NOMO-1 (cell line): ENCODE measurements around the gene EWSR1.

Source experiments
- DNase-seq, 2 experiments: peaks; one replicate each; lab custom pipeline; 2025; ENCODE audit not compliant: unreplicated experiment in 2 of 2; lab: John Stamatoyannopoulos, UW

Gene EWSR1

DNA sequence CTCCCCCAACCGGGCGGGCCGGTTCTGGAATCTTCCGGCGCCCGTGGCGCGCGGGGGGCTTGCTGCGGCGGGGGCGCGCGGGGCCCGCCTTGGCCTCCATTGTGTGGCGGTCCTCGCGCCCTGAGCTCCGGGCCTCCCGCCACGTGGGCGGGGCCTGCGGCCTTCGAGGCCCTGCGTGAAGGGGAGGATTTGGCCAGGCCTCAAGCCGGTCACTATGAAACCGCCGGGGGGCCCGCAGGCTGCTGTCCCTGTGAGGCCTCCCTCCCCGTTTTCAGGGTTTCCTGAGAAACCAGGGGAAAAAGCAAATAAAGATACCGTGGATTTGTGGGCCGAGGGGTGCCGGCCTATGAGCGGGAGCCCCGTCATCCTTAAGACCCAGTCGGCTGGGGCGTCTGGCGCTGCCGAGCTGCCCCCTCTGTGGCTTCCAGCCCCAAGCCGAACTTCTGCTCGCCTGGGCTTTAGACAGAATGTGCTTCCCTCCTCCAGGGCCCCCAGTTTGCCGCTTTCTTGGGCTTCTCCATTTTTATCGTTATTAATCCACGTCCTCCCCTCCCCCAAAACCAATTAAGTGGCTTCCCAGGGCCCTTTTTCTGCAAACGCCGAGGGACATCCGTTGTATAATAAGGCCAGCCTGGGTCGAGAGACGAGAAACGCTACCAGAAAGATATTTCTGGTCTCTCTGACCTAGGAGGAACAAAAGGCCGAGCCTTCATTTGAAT, 602 bp downstream of the EWSR1 start:
- DNase-seq = peak; percentile 25 to 31

GRCh38 chr22:29269230-29269604, 1.1 kb downstream of the EWSR1 start:
- DNase-seq = peak in 1 of 2 experiments; percentile 26

DNA sequence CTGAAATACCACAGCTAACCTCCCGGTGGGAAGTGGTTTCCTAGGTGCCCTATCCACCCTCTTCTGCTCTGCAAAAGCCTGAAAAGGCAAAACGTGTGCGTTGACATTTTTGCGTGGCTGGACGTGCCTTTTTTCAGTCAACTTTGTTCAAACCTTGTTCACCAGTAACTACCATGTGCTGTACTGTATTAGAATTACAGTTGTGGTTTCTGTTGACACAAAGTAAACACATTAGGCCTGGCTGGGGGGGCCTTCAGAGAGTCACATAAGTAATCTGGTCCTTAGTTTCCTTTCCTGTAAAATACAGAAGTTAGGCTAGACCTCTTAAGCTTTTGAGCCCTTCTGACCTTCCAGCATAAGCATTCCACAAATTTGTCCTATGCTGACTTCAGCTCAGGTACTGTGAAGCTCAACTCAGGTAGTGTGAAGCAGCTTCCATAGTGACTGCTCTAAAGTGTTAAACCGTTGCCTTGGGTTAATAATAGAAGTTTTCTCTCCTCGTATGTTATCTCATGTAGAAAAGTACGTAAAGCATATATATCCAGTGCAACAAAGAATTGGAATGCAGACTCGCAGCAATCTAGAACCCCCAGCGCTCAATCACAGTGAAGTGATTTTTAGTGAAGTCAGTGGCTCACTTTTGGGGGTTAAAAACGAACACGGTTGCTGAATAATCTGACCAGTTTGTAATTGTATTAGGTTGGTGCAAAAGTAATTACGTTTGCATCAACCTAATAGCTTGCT, 1.8 kb downstream of the EWSR1 start:
- peak in 1 of 2 experiments; percentile 47 for DNase-seq

DNA sequence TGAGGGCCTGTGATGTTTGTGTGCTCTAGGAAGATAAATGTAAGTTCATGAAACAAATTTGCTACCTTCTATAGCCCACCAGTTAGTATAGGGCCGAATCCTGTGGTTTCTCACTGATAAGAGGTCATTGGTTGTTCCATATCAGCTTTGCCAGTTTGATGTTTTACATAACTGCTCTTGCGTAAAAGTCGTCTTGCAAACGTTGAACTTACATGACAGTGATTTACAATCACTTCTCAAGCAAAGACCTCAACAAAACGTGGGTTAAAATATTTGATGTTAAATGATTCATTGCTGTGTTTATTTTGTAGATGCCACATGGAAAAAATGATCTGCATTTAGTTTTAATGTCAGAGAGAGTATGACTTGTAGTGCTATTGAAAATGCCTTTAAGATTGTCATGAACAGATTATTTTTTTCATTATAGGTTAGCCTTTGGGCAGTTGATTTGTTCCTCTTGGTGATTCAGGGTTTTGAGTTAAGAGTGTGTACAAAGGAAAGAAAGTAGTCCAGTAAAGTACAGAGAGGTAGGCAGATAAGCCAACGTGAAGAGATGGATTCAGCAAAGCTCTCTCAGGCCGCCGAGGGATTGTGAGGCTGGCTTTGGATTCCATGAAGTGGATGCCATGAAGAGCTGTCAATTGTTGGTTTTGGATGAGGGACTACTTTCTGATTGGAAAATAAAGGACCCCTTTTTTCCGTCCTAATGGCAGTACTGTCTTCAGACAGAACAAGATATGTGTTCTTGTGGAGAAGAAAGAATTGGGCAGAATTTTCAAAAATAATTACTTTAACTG, 2.6 kb downstream of the EWSR1 start:
- DNase-seq = peak; percentile 41 to 87

DNA sequence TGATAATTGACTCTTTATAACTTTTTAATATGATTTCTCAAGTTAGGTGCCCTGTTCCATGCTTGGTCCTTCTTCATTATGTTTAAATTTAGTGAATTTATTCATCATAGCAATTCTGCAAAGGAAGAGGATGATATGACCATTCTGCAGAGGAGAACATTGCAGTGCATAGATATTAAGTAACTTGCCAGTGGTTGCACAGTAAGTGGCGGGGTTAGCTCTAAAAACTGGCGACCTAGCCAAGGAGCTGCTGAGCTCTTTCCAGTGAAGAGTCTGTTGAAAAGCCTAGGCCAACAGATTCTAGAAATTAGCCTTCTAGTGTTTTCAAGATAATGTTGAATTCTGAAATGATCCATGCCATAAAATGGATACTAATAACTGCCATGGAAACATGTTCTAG, 4.6 kb downstream of the EWSR1 start:
- no peak for DNase-seq

DNA sequence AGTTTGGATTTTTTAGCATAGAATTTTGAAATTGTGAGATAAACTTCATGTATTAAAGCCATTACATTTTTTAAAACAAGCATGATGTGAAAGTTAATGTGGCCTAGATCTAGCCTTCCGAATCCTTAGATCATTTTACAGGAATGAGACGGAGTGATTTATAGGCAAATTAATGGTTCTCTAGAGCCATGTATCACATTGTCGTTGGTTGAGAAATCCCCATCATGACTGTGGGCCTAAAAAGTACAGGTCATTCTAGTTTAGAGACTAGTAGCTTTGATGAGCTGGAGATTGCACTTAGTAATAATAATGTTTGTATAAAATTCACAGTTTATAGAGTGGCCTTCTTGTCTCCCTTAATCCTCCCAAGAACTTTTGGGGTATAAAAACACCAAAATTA, 7.1 kb downstream of the EWSR1 start:
- no peak for DNase-seq

- no peak for DNase-seq
These were observed 7.9 kb downstream of the EWSR1 start for GRCh38 chr22:29275819-29276565.

- DNase-seq = no peak
These were observed 9.9 kb downstream of the EWSR1 start for GRCh38 chr22:29277927-29278326.

DNA sequence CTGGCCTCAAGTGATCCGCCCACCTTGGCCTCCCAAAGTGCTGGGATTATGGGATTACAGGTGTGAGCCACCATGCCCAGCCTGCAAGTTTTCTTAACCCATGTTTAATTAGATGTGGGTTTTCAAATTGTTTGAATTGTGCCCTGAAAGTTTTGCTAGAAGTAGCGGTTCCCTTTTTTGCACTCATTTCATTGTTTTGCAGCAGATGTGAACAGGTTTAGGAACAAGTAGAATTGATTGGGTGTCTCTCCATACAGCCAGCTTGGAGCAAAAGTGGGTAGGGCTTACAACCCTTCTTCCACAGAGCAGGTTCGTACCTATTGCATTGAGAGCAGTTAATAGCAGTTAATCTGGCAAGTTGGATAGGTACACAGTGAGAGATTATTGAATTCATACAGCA, 16.1 kb downstream of the EWSR1 start:
- DNase-seq = no peak

DNA sequence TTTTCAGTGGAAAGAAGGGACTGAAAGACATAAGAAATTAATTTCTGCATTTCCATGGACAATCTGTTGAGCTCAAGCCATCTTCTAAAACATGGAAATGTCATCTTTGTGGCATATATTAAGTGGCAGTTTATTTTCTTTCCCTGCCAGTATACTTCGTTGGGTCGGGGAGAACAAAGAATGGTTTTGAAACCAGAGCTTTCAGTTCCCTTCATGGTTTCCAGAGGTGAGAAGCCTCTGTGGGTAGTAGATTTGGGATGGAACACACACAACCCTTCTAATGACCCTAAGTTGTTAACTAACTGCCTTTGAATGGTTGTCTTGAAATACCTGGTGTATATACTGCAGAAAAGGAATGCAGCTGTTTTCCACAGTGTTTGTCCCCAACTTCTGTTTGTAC, 20.8 kb downstream of the EWSR1 start:
- peak in 1 of 2 experiments; percentile 15 for DNase-seq

GRCh38 chr22:29290061-29290460, 22.0 kb downstream of the EWSR1 start:
- DNase-seq = no peak

DNA sequence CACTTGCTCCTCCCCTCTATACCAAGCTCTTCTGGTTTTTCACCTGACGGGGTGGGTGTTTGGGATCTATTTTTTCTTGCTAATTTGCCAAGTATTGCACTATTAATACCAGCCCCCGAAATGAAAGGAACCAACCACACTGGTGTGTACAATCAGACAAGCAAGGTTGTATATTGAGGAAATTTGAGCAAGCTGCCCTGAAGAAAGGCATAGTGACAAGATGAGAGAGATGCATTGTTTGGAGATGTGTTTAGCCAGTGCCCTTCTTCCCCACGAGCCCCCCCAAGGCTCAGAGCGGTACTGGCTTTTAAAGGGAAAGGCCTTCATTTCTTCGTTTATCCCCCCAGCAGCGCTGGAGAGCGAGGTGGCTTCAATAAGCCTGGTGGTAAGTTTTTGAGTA, 23.1 kb downstream of the EWSR1 start:
- no peak for DNase-seq

DNA sequence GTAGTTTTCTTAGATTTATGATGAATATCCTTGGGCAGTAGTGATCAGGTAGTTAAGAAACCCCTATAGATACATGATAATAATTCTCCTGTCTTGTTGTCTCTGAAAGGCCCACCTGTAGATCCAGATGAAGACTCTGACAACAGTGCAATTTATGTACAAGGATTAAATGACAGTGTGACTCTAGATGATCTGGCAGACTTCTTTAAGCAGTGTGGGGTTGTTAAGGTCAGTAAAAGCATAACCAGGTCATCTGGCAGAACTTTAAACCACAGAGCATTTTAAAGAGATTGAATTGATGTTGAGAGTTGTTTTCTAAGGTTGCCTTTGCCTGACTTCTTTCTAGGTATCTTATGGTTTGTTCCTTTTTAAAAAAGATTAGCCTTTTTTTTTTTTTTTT, 24.3 kb downstream of the EWSR1 start:
- DNase-seq = no peak

- DNase-seq = no peak
These were observed 30.6 kb downstream of the EWSR1 start for GRCh38 chr22:29298641-29299040.

- no peak for DNase-seq
These were observed 31.2 kb downstream of the EWSR1 start for GRCh38 chr22:29299136-29299900.

DNA sequence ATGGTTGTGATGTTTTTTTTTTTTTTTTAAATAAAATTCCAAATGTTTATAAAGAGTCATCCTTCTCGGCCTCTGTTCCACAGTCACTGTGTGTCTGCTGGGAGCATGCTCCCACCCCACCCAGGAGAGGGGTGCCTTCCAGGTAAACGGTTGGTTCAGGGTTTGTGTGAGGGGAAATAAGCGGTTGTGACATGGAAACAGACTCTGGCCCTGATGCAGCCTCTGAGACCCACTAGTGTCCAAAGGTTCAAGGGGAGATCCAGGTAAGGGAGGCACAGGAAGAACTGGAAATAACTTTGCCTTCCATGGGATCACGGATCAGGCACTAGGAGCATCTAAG, 32.4 kb downstream of the EWSR1 start:
- no peak for DNase-seq

GRCh38 chr22:29300807-29301601, 32.9 kb downstream of the EWSR1 start:
- no peak for DNase-seq

GRCh38 chr22:29301716-29302401, 33.8 kb downstream of the EWSR1 start:
- DNase-seq = no peak

GRCh38 chr22:29302402-29302680, 34.3 kb downstream of the EWSR1 start:
- DNase-seq = no peak
